GM10248 (cell line): ENCODE results near the gene ISG20L2.

Source experiments
- CTCF ChIA-PET: fragments of 300-600 bp; sonication (Branson Sonifier 250); formaldehyde crosslinking; extraction: SDS; loops from one replicate; lab custom pipeline; 2021; ENCODE audit warnings: antibody characterized with exemption; lab: Yijun Ruan, JAX
- POLR2A ChIA-PET: fragments of 350-650 bp; sonication (Branson Sonifier 250); formaldehyde crosslinking; extraction: SDS; loops from one replicate; lab custom pipeline; 2020; ENCODE audit warnings: antibody characterized with exemption; lab: Yijun Ruan, JAX
- DNase-seq: peaks from one replicate; pipeline ENCODE4 v3.0.0; 2012; ENCODE audit errors: extremely low spot score
- TF ChIP-seq, protein P1 (sequence below): IDR thresholded peaks from 2 replicates; pipeline ENCODE4 v1.5.1; 2012; ENCODE audit warnings: mild to moderate bottlenecking, low read depth; ENCODE audit errors: extremely low read depth, missing control alignments, control extremely low read depth

Gene ISG20L2

DNA sequence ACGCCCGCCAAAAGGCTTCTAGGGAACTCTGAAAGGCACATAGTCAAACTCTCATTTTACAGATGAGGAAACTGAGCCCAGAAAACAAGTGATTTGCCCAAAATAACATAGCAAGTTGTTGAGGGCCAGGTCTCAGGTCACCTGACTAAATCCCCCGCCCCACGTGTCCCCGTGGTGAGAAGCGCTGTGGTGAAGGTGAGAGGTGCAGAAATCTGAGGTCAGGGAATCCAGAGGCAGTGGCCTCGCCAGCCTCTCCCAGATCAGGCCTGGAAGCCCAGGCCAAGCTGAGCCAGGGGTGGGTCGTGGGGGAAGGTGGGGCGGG is 17.8 kb upstream of the ISG20L2 start:
- ChIA-PET POLR2A (no interaction called here), CTCF (interaction anchor here (1.0 to 5.0 kb wide), 4 partner anchors 12 to 24 kb away, joined by 3 to 47 read pairs (median 3); partner anchors contain the start of genes ISG20L2, METTL25B and PRCC)
- TF ChIP-seq, protein P1, sequence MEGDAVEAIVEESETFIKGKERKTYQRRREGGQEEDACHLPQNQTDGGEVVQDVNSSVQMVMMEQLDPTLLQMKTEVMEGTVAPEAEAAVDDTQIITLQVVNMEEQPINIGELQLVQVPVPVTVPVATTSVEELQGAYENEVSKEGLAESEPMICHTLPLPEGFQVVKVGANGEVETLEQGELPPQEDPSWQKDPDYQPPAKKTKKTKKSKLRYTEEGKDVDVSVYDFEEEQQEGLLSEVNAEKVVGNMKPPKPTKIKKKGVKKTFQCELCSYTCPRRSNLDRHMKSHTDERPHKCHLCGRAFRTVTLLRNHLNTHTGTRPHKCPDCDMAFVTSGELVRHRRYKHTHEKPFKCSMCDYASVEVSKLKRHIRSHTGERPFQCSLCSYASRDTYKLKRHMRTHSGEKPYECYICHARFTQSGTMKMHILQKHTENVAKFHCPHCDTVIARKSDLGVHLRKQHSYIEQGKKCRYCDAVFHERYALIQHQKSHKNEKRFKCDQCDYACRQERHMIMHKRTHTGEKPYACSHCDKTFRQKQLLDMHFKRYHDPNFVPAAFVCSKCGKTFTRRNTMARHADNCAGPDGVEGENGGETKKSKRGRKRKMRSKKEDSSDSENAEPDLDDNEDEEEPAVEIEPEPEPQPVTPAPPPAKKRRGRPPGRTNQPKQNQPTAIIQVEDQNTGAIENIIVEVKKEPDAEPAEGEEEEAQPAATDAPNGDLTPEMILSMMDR, result no peak
- no peak for DNase-seq

DNA sequence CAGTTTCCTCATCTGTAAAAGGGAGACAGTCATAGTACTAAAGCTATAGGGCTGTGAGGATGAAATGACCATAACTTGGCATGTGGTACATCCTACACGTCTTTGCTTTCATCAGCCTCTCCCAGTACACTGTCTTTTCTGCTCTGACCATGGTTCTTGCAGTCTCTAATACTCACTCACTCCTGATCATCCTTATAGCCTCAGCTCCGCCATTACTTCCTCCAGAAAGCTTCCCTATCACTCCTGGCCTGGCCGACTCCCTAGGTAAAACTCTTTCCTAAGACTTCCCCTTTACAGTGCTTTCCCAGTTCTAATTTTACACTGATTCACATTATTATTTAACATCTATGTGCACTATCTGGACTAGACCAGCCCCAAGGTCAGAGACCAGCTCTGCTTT is 17.3 kb upstream of the ISG20L2 start:
- no peak for DNase-seq
- ChIA-PET CTCF (interaction anchor here (1.0 to 5.0 kb wide), 3 partner anchors 11 to 25 kb away, joined by 3 to 47 read pairs (median 3); partner anchors contain the start of genes ISG20L2 and METTL25B), POLR2A (no interaction called here)
- TF ChIP-seq, protein P1, result no peak

DNA sequence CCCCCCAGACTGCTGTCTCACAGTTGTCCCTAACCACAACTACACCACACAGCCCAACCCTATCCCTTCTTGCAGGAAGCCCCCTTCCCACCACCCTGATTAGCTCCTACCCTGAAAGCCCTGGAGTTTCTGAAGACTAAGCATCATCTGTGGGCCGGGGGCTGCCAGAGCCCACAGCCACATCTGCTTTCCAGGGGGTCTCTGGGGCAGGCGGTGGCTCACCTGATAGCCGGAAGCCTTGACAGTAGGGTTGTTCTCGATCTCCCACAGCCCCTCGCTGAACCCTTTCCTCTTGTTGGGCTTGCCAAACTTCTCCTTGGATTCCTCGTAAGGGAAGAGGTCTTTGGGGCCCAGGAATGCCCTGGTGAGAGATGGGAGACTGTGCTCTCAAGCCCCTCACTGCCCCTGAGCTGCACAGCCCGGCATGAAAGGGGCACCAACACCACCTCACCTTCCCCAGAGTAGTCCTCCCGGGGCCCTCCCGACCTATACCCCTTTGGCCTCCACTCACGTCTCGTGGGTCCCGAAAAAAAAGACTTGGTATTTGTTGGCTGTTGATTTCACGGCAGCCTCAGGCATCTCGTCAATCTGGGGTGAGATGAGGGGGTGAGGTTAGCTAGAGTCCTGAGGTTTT is 16.3 kb upstream of the ISG20L2 start:
- no peak for DNase-seq
- ChIA-PET CTCF (interaction anchor here (1.3 to 5.0 kb wide), 2 partner anchors 10 to 18 kb away, joined by 3 to 47 read pairs; partner anchors contain the start of genes ISG20L2 and METTL25B), POLR2A (interaction anchor here (0.6 kb wide), 1 partner anchor 18 kb away, joined by 5 read pairs; no protein-coding TSS in a partner anchor)
- TF ChIP-seq, protein P1, result no peak

DNA sequence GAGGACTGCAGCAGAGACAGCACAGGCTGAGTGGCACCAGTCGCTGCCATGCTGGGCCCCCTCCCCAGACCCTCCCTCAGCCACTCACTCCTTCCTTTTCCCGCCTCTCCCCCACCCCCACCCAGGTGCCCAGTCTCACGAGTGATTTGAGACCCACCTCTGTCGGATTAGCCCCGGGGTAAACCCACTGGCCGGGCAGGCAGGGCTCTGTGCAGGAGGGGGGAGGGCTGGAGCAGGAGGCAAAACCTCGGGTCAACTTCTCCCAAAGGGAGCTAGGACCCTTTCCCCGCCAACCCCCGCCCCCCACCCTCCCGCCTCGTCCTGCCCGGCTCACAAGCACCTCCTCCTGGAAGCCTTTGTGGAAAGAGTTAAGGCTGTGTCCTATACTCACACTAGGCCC is 15.8 kb upstream of the ISG20L2 start:
- ChIA-PET CTCF (interaction anchor here (5.0 kb wide), 1 partner anchor 17 kb away, joined by 47 read pairs; the partner anchor contains the start of genes ISG20L2 and METTL25B), POLR2A (interaction anchor here (0.6 kb wide), 1 partner anchor 19 kb away, joined by 5 read pairs; no protein-coding TSS in a partner anchor)
- TF ChIP-seq, protein P1, result no peak
- DNase-seq, result no peak

DNA sequence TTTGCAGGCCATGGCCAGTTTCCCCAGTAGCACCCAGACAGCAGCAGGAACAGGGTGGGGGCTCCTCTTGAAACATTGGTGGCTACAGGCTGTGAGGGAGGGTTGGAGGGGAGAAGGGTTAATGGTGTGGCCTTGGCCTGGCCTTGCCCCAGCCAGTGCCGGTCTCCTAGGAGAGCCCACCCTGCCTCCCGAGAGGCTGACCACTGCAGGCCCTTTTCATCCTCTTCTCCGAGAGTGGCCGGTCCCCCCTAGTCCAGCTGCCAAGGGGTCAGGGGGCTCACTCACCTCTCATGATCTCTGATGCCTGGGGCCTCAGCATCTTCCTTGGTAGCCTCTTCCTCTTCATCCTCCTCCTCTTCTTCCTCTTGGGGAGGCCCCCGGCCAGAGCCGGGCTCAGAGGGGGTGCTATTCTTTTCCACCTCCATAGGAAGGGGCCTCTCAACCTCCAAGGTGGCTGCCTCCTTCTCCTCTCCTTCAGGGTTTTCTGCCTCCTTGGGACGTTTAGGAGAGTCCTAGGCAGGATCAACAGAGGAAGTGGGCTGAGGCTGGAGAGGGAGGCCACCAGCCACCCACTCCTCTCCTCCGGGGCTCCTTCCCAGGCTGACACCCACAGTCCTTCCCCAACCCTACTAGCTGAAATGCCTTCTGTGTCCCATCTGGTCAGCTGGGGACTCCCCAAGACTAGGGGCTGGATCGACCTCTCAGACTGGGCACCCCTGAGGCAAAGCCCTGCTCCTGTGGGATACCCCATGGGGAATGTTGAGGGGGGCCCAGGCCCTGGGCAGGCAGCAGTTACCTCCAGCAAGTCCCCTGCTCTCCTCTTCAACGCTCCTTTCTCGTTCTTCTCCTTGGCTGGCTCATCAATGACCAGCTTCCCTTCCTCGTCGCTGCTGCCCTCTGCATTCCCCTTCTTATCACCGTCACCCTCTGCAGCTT is 15.1 kb upstream of the ISG20L2 start:
- ChIA-PET CTCF (interaction anchor here (5.0 to 5.3 kb wide), 2 partner anchors 16 to 17 kb away, joined by 47 to 64 read pairs; partner anchors contain the start of genes ISG20L2 and METTL25B), POLR2A (no interaction called here)
- TF ChIP-seq, protein P1, result no peak
- no peak for DNase-seq

DNA sequence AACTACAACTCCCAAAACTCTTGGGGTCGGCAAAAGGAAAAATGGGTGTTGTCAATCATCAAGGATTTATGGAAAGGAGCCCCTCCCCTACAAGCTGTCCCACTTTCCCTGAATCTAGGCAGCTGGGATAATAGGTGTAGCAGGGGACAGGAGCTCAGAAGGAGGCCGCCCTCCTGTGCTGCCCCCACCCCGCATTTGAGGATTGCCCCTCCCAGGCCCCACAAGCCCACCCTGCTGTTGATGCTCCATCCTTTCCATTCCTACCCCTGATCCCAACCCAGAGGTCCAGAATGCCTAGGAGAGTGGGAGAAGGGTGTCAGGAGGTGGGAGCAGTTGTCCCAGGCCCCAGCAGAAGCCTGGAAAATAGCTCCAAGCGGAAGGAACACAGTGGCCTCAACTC is 14.2 kb upstream of the ISG20L2 start:
- TF ChIP-seq, protein P1, result no peak
- no peak for DNase-seq
- ChIA-PET CTCF (interaction anchor here (5.3 kb wide), 1 partner anchor 15 kb away, joined by 64 read pairs; the partner anchor contains the start of genes ISG20L2 and METTL25B), POLR2A (interaction anchor here (0.9 to 1.1 kb wide), 2 partner anchors 15 to 24 kb away, joined by 3 to 4 read pairs; partner anchors contain the start of genes ISG20L2, METTL25B and PRCC)
